K562 (cell line): ENCODE measurements around the gene ZBTB20. TPM values are rescaled to one million over a fixed set of nuclear protein-coding genes. Genes with fewer than 3 reads are reported as not detected.

Source experiments
- KLF10 ChIP-seq: fragments of 250-450 bp; sonication (Bioruptor Pico); IDR thresholded peaks from 2 replicates; pipeline ENCODE4 v1.6.1; 2021; ENCODE audit warnings: matching md5 sums
- NFE2L1 ChIP-seq: fragments of 450-650 bp; IDR thresholded peaks from 2 replicates; pipeline ENCODE4 v1.6.1; 2016; ENCODE audit warnings: missing genetic modification characterization, low read depth, mild to moderate bottlenecking, missing compliant biosample characterization, moderate library complexity, borderline replicate concordance
- RBM22 ChIP-seq: fragments of 200-400 bp; formaldehyde crosslinking; IDR thresholded peaks from 2 replicates; pipeline ENCODE4 v1.6.1; 2018; ENCODE audit warnings: low read length, low read depth; ENCODE audit not compliant: poor library complexity, severe bottlenecking
- REST ChIP-seq, 2 experiments: fragments of 450-650 bp; formaldehyde crosslinking in 1 of 2; IDR thresholded peaks; 2 replicates each; pipeline versions ENCODE4 v1.4.0 to v1.6.1; 2014 to 2020; ENCODE audit warnings: mild to moderate bottlenecking in 2 of 2, borderline replicate concordance in 1 of 2, low read depth in 1 of 2
- SMC3 ChIP-seq: conservative IDR thresholded peaks from 2 replicates; pipeline ENCODE4 v1.6.1; 2011; ENCODE audit warnings: low read depth, low read length, improper control_type of control experiment; ENCODE audit not compliant: insufficient read depth
- TFAM ChIP-seq: fragments of 250-450 bp; sonication (Bioruptor Pico); conservative IDR thresholded peaks from 2 replicates; pipeline ENCODE4 v1.5.0; 2021; ENCODE audit warnings: mild to moderate bottlenecking, moderate library complexity
- polyA plus RNA-seq, 8 experiments: library from polyadenylated mRNA; depleted of rRNA in 4 of 8; stranded (reverse) in 5 of 8; unstranded in 3 of 8; fragments of >200 nt; fragmentation: Nextera tagmentation in 2 of 8; fragmentation: Illumina TruSeq in 1 of 8; extraction: Ambion mirVana in 2 of 8; extraction: Trizol in 1 of 8; gene quantifications; 2 replicates each; pipeline versions ENCODE4 v1.2.1 to v1.2.3, GENCODE V29; 2011 to 2014; ENCODE audit warnings: inconsistent platforms in 1 of 8, missing spikeins in 1 of 8
- total RNA-seq, 7 experiments: library from RNA; depleted of rRNA in 6 of 7; stranded (reverse); fragments of >200 nt in 6 of 7; fragmentation: Illumina TruSeq in 2 of 7; extraction: Trizol in 2 of 7; gene quantifications; 2 replicates each; pipeline versions ENCODE4 v1.2.1 to v1.2.3, GENCODE V29; 2011 to 2021; ENCODE audit warnings: low replicate concordance in 1 of 7

The ZBTB20 gene
- total and polyA plus RNA-seq, 9 of the 15 experiments (the other 6 are each of a cell fraction or from before 2014, with no cell fraction given) = 0.17 to 1.7 (median 0.45) TPM

- TF ChIP-seq REST (IDR thresholded peaks at IDR 0.05; ENCODE audit: borderline replicate concordance) = no peak
- TF ChIP-seq REST (CRISPR knock-in tag; IDR thresholded peaks at IDR 0.05; ENCODE audit: low read depth) = no peak
- no peak for TF ChIP-seq TFAM (CRISPR knock-in tag)
- no peak for TF ChIP-seq KLF10
- no peak for TF ChIP-seq SMC3
- TF ChIP-seq RBM22 = no peak
- TF ChIP-seq NFE2L1 (tag) = no peak
Observed at GRCh38 chr3:114420072-114420471, 727.0 kb downstream of the ZBTB20 start (continued).
